IMR-90 (cell line): ENCODE data around the gene DMAC2L. TPM values are rescaled to one million over a fixed set of nuclear protein-coding genes. Genes with fewer than 3 reads are reported as not detected.

Source experiments
- ATAC-seq: fragments of 200-7000 bp; cut with Tn5 transposase; 2 replicates; pipeline ENCODE4 v1.9.1; 2020; ENCODE audit warnings: low read depth, mild to moderate bottlenecking, moderate library complexity
- BruUV-seq: library from RNA; stranded (reverse); fragments of 400-500 nt; replicated peaks from 2 replicates; lab custom pipeline; 2021; lab: Mats Ljungman, UMichigan
- CTCF ChIA-PET: fragments of 300-600 bp; formaldehyde crosslinking; extraction: SDS; loops from one replicate; lab custom pipeline; 2021; ENCODE audit warnings: antibody characterized with exemption; lab: Yijun Ruan, JAX
- POLR2A ChIA-PET: fragments of 300-600 bp; sonication (Branson Sonifier 250); formaldehyde crosslinking; loops from one replicate; lab custom pipeline; 2022; ENCODE audit warnings: antibody characterized with exemption; ENCODE audit not compliant: unreplicated experiment; lab: Charles Lee
- DNase-seq: peaks from one replicate; pipeline ENCODE4 v3.0.0; 2013
- H2AFZ ChIP-seq: replicated peaks from 2 replicates; pipeline ENCODE3; 2013; ENCODE audit warnings: low read length, mild to moderate bottlenecking; ENCODE audit not compliant: poor library complexity
- H2AK5ac ChIP-seq: 2 replicates; pipeline ENCODE4 v1.6.1; 2013; ENCODE audit warnings: low read depth, low read length, inconsistent platforms
- H2AK9ac ChIP-seq: replicated peaks from 2 replicates; pipeline ENCODE3; 2013; ENCODE audit warnings: mild to moderate bottlenecking, low read depth, low read length, moderate library complexity; ENCODE audit not compliant: poor library complexity
- H2BK120ac ChIP-seq: 2 replicates; pipeline ENCODE4 v1.6.1; 2013; ENCODE audit warnings: low read depth, low read length, inconsistent platforms
- H2BK15ac ChIP-seq: 3 replicates; pipeline ENCODE4 v1.6.1; 2013; ENCODE audit warnings: low read depth, low read length, inconsistent platforms
- H2BK20ac ChIP-seq: 2 replicates; pipeline ENCODE4 v1.6.1; 2013; ENCODE audit warnings: low read depth, mild to moderate bottlenecking, inconsistent platforms, low read length, moderate library complexity
- H2BK5ac ChIP-seq: 2 replicates; pipeline ENCODE4 v1.6.1; 2013; ENCODE audit warnings: mild to moderate bottlenecking, low read depth, low read length, inconsistent platforms; ENCODE audit not compliant: poor library complexity, severe bottlenecking
- H3K14ac ChIP-seq: replicated peaks from 2 replicates; pipeline ENCODE4 v1.6.1; 2013; ENCODE audit warnings: low read depth, low read length, inconsistent platforms
- H3K18ac ChIP-seq: 2 replicates; pipeline ENCODE4 v1.6.1; 2013; ENCODE audit warnings: low read depth, low read length, control low read depth
- H3K23ac ChIP-seq: 2 replicates; pipeline ENCODE4 v1.6.1; 2013; ENCODE audit warnings: low read depth, low read length, inconsistent platforms
- H3K27ac ChIP-seq: 2 replicates; pipeline ENCODE4 v1.5.1; 2013; ENCODE audit warnings: mild to moderate bottlenecking, control low read depth, low read length; ENCODE audit not compliant: insufficient read depth
- H3K27me3 ChIP-seq: 2 replicates; pipeline ENCODE4 v1.6.1; 2013; ENCODE audit warnings: low read length; ENCODE audit not compliant: control insufficient read depth, insufficient read depth
- H3K36me3 ChIP-seq: 2 replicates; pipeline ENCODE4 v1.6.1; 2013; ENCODE audit warnings: low read length, mixed read lengths; ENCODE audit not compliant: control insufficient read depth, insufficient read depth
- H3K4ac ChIP-seq: 2 replicates; pipeline ENCODE4 v1.6.1; 2013; ENCODE audit warnings: low read depth, low read length, inconsistent platforms
- H3K4me1 ChIP-seq: 2 replicates; pipeline ENCODE4 v1.6.1; 2013; ENCODE audit warnings: low read length, mixed read lengths; ENCODE audit not compliant: control insufficient read depth, insufficient read depth
- H3K4me2 ChIP-seq: 2 replicates; pipeline ENCODE4 v1.6.1; 2013; ENCODE audit warnings: low read depth, mild to moderate bottlenecking, control low read depth, low read length, moderate library complexity
- H3K4me3 ChIP-seq: 2 replicates; pipeline ENCODE4 v1.5.1; 2013; ENCODE audit warnings: low read depth, mild to moderate bottlenecking, control low read depth, low read length, moderate library complexity; ENCODE audit not compliant: insufficient read depth
- H3K56ac ChIP-seq: 2 replicates; pipeline ENCODE4 v1.6.1; 2013; ENCODE audit warnings: low read length, inconsistent platforms; ENCODE audit not compliant: insufficient read depth; ENCODE audit errors: extremely low read depth
- H3K79me1 ChIP-seq, 2 experiments: 2 replicates each; pipeline ENCODE4 v1.6.1; 2013; ENCODE audit warnings: low read length in 2 of 2, inconsistent platforms in 1 of 2, low read depth in 1 of 2
- H3K9ac ChIP-seq: 2 replicates; pipeline ENCODE4 v1.6.1; 2013; ENCODE audit warnings: low read depth, low read length, control low read depth
- H3K9me1 ChIP-seq: 2 replicates; pipeline ENCODE4 v1.6.1; 2013; ENCODE audit warnings: low read length, inconsistent platforms; ENCODE audit not compliant: insufficient read depth
- H3K9me3 ChIP-seq: 2 replicates; pipeline ENCODE4 v1.6.1; 2013; ENCODE audit warnings: low read length; ENCODE audit not compliant: control insufficient read depth, insufficient read depth
- H4K20me1 ChIP-seq: 2 replicates; pipeline ENCODE4 v1.6.1; 2013; ENCODE audit warnings: low read length, inconsistent platforms; ENCODE audit not compliant: insufficient read depth
- H4K5ac ChIP-seq: 2 replicates; pipeline ENCODE4 v1.6.1; 2013; ENCODE audit warnings: mild to moderate bottlenecking, low read depth, low read length, control low read depth
- H4K8ac ChIP-seq, 2 experiments: 2 replicates each; pipeline ENCODE4 v1.6.1; 2013; ENCODE audit warnings: low read depth in 2 of 2, low read length in 2 of 2, control low read depth in 1 of 2, inconsistent platforms in 1 of 2
- H4K91ac ChIP-seq: 2 replicates; pipeline ENCODE4 v1.6.1; 2013; ENCODE audit warnings: low read depth, low read length, inconsistent platforms; ENCODE audit not compliant: insufficient read depth
- BHLHE40 ChIP-seq: fragments of 150-350 bp; IDR thresholded peaks from 2 replicates; pipeline ENCODE4 v1.6.1; 2016; ENCODE audit warnings: mild to moderate bottlenecking, low read depth, low read length
- CEBPB ChIP-seq: IDR thresholded peaks from 2 replicates; pipeline ENCODE4 v1.6.1; 2012; ENCODE audit warnings: low read depth, low read length, improper control_type of control experiment
- CHD1 ChIP-seq: IDR thresholded peaks from 2 replicates; pipeline ENCODE4 v1.6.1; 2012; ENCODE audit warnings: low read depth, low read length, improper control_type of control experiment
- CTCF ChIP-seq: conservative IDR thresholded peaks from 2 replicates; pipeline ENCODE4 v1.5.1; 2012; ENCODE audit warnings: mild to moderate bottlenecking, low read depth, low read length, improper control_type of control experiment
- ELK1 ChIP-seq: fragments of 150-350 bp; IDR thresholded peaks from 2 replicates; pipeline ENCODE4 v1.6.1; 2016; ENCODE audit warnings: low read depth, mild to moderate bottlenecking, low read length, moderate library complexity, borderline replicate concordance
- FOS ChIP-seq: fragments of 150-350 bp; IDR thresholded peaks from 2 replicates; pipeline ENCODE4 v1.6.1; 2016; ENCODE audit warnings: low read depth, low read length
- MAFK ChIP-seq: IDR thresholded peaks from 2 replicates; pipeline ENCODE4 v1.6.1; 2012; ENCODE audit warnings: low read depth, low read length, improper control_type of control experiment
- MAZ ChIP-seq: IDR thresholded peaks from 2 replicates; pipeline ENCODE4 v1.6.1; 2012; ENCODE audit warnings: low read depth, mild to moderate bottlenecking, low read length, improper control_type of control experiment, moderate library complexity, borderline replicate concordance
- MXI1 ChIP-seq: IDR thresholded peaks from 2 replicates; pipeline ENCODE4 v1.6.1; 2012; ENCODE audit warnings: low read depth, mild to moderate bottlenecking, low read length, moderate library complexity, borderline replicate concordance
- NFE2L2 ChIP-seq: fragments of 150-350 bp; IDR thresholded peaks from 2 replicates; pipeline ENCODE4 v1.6.1; 2016; ENCODE audit warnings: low read depth, mild to moderate bottlenecking, low read length
- POLR2A ChIP-seq: IDR thresholded peaks from 2 replicates; pipeline ENCODE4 v1.6.1; 2012; ENCODE audit warnings: mild to moderate bottlenecking, low read depth, low read length
- RAD21 ChIP-seq: IDR thresholded peaks from 2 replicates; pipeline ENCODE4 v1.6.1; 2012; ENCODE audit warnings: low read length, improper control_type of control experiment
- RCOR1 ChIP-seq: IDR thresholded peaks from 2 replicates; pipeline ENCODE4 v1.6.1; 2012; ENCODE audit warnings: mild to moderate bottlenecking, low read length, improper control_type of control experiment; ENCODE audit not compliant: insufficient replicate concordance
- RFX5 ChIP-seq: IDR thresholded peaks from 2 replicates; pipeline ENCODE4 v1.8.0; 2012; ENCODE audit warnings: low read depth, mild to moderate bottlenecking, low read length, moderate library complexity
- SMC3 ChIP-seq: fragments of 150-350 bp; IDR thresholded peaks from 2 replicates; pipeline ENCODE4 v1.6.1; 2016; ENCODE audit warnings: low read depth, mild to moderate bottlenecking, antibody characterized with exemption, low read length, moderate library complexity
- WGBS, 2 experiments: methylation state at CpG; one replicate each; pipeline versions ENCODE4 v1.1.5 to v1.1.7; 2013; ENCODE audit warnings: missing lambda C conversion rate in 2 of 2; ENCODE audit not compliant: insufficient read length in 1 of 2; ENCODE audit errors: extremely low coverage in 2 of 2; 5-methylcytosine and 5-hydroxymethylcytosine counted together
- dilution Hi-C: fragments of 300-500 bp; cut with HindIII; formaldehyde crosslinking; loops from one replicate; pipeline ENCODE4 v1.14.3; 2018; ENCODE audit warnings: low sequenced_read_pairs; ENCODE audit not compliant: unreplicated experiment
- in situ Hi-C: fragments of 300-500 bp; cut with MboI; formaldehyde crosslinking; loops from 3 replicates; pipeline ENCODE4 v1.14.3; 2019; ENCODE audit warnings: low sequenced_read_pairs, inconsistent platforms, mixed read lengths
- intact Hi-C: fragments of 100-400 bp; cut with micrococcal nuclease; formaldehyde crosslinking; loops from 2 replicates; pipeline ENCODE4 v1.10.0; 2022
- polyA plus RNA-seq, 3 experiments: library from polyadenylated mRNA; depleted of rRNA; stranded (reverse); fragments of >200 nt; gene quantifications; 2 replicates each; pipeline ENCODE4 v1.2.3, GENCODE V29; 2012; ENCODE audit warnings: low replicate concordance in 1 of 3
- total RNA-seq: library from RNA; depleted of rRNA; stranded (reverse); fragments of >200 nt; gene quantifications from 2 replicates; pipeline ENCODE4 v1.2.3, GENCODE V29; 2012

Gene DMAC2L
- total and polyA plus RNA-seq, 2 of the 4 experiments (the other 2 are of a cell fraction): 5.0 to 6.1 TPM

GRCh38 chr14:50312734-50313054, 570 bp downstream of the DMAC2L start:
- Histone ChIP-seq H2BK120ac (no peak overlapping the region), H3K4me3 (peak overlapping the region; percentile 76), H3K27ac (peak overlapping the region; percentile 82), H3K36me3 (no peaks in the 10 kb centered on the region), H2AK9ac (peak overlapping the region; percentile 84), H3K9me3 (no peaks in the 10 kb centered on the region), H2AFZ (peak overlapping the region; percentile 96), H2BK20ac (no peak overlapping the region), H3K18ac (peak overlapping the region; percentile 67; the same call in 1 of the 2 replicates), H4K20me1 (no peaks in the 10 kb centered on the region), H3K4me2 (peak overlapping the region; percentile 99), H4K8ac (peak overlapping the region; percentile 79 to 84), H3K79me1 (peaks cover 15 to 38% of the 10 kb centered on the region in 2 experiments), H3K14ac (peak overlapping the region; percentile 74), H3K4ac (peak overlapping the region; percentile 71), H4K5ac (peak overlapping the region; percentile 14), H3K23ac (peak overlapping the region; percentile 39), H2BK15ac (no peak overlapping the region), H2AK5ac (no peak overlapping the region; the same call in none of the 2 replicates), H4K91ac (peak overlapping the region; percentile 69), H3K9me1 (peaks cover 3% of the 10 kb centered on the region), H3K9ac (peak overlapping the region; percentile 86), H2BK5ac (peak overlapping the region; percentile 65), H3K4me1 (peaks cover 4% of the 10 kb centered on the region), H3K56ac (peak overlapping the region; percentile 43; the same call in 1 of the 2 replicates), H3K27me3 (no peaks in the 10 kb centered on the region)
- DNase-seq (no peak), ATAC-seq (no peak; the same call in 1 of the 2 replicates)
- dilution Hi-C loops (no loop called here), in situ Hi-C loops (no loop called here), intact Hi-C loops (no loop called here)
- no TSS peak for BruUV-seq
- 0 out of 2 replicates have a peak, but pooled peaks have one; percentile 65 for TF ChIP-seq POLR2A
- TF ChIP-seq CTCF: no peak
- no peak for TF ChIP-seq RFX5
- no peak for TF ChIP-seq SMC3
- peak; percentile 1; the same call in 1 of the 2 replicates for TF ChIP-seq MXI1
- TF ChIP-seq RCOR1: no peak
- no peak for TF ChIP-seq NFE2L2
- no peak for TF ChIP-seq CEBPB
- TF ChIP-seq FOS: no peak
- no peak for TF ChIP-seq CHD1
- TF ChIP-seq MAZ: no peak
- no peak for TF ChIP-seq RAD21
- TF ChIP-seq ELK1: no peak
- no peak for TF ChIP-seq MAFK
- TF ChIP-seq BHLHE40: no peak
- POLR2A ChIA-PET: interaction anchor here (0.5 to 0.8 kb wide), 9 partner anchors 16 to 473 kb away, joined by 3 to 6 read pairs (median 3); partner anchors contain the start of gene SOS2
- CTCF ChIA-PET: interaction anchor here (1.8 kb wide), 1 partner anchor 15 kb away, joined by 4 read pairs; no protein-coding TSS in a partner anchor
- 3% methylated on average over 12 of the region's 18 CpGs; no CpG with 5 or more reads in 1 of the 2 experiments for WGBS, 2 experiments
